HL-60 (cell line): ENCODE measurements around the gene YTHDF1.

Experiments
- TF ChIP-seq, protein P1 (sequence below): IDR thresholded peaks from one replicate; pipeline ENCODE4 v1.5.1; 2011; ENCODE audit warnings: low read length, control low read depth, inconsistent platforms; ENCODE audit not compliant: insufficient read depth
- TF ChIP-seq, protein P2 (sequence below): IDR thresholded peaks from 2 replicates; pipeline ENCODE4 v1.6.1; 2012; ENCODE audit warnings: low read depth; ENCODE audit not compliant: insufficient replicate concordance

DNA sequence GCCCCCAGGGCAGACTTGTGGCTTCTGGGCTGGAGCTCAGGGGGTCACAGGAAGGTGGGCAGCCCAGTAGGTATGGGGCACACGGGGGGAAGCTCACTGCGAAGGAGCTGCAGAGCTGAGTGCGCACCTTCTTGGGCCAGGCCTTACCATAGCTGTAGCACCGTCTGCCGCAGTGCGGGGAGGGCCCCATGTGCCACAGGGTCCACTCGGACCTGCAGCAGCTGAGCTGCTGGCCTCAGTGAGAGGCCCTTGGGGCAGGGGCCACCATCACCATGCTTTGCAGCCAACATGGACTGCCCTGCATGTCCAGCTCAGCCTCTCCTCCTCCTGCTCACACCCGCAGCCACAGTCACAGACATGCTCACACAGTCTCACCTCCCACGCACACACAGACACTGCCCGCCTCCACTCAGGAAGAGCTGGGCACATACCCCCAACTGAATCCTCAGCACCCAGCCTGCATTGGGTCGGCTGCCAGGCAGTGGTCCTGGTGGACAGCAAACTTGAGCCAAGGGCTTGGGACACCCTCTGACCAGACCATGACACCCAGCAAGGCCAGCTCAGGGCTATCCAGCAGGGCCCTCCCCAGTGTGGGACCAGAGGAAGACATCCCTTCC lies 35.3 kb downstream of the YTHDF1 start:
- TF ChIP-seq, protein P1, sequence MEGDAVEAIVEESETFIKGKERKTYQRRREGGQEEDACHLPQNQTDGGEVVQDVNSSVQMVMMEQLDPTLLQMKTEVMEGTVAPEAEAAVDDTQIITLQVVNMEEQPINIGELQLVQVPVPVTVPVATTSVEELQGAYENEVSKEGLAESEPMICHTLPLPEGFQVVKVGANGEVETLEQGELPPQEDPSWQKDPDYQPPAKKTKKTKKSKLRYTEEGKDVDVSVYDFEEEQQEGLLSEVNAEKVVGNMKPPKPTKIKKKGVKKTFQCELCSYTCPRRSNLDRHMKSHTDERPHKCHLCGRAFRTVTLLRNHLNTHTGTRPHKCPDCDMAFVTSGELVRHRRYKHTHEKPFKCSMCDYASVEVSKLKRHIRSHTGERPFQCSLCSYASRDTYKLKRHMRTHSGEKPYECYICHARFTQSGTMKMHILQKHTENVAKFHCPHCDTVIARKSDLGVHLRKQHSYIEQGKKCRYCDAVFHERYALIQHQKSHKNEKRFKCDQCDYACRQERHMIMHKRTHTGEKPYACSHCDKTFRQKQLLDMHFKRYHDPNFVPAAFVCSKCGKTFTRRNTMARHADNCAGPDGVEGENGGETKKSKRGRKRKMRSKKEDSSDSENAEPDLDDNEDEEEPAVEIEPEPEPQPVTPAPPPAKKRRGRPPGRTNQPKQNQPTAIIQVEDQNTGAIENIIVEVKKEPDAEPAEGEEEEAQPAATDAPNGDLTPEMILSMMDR, result no peak
- TF ChIP-seq, protein P2, sequence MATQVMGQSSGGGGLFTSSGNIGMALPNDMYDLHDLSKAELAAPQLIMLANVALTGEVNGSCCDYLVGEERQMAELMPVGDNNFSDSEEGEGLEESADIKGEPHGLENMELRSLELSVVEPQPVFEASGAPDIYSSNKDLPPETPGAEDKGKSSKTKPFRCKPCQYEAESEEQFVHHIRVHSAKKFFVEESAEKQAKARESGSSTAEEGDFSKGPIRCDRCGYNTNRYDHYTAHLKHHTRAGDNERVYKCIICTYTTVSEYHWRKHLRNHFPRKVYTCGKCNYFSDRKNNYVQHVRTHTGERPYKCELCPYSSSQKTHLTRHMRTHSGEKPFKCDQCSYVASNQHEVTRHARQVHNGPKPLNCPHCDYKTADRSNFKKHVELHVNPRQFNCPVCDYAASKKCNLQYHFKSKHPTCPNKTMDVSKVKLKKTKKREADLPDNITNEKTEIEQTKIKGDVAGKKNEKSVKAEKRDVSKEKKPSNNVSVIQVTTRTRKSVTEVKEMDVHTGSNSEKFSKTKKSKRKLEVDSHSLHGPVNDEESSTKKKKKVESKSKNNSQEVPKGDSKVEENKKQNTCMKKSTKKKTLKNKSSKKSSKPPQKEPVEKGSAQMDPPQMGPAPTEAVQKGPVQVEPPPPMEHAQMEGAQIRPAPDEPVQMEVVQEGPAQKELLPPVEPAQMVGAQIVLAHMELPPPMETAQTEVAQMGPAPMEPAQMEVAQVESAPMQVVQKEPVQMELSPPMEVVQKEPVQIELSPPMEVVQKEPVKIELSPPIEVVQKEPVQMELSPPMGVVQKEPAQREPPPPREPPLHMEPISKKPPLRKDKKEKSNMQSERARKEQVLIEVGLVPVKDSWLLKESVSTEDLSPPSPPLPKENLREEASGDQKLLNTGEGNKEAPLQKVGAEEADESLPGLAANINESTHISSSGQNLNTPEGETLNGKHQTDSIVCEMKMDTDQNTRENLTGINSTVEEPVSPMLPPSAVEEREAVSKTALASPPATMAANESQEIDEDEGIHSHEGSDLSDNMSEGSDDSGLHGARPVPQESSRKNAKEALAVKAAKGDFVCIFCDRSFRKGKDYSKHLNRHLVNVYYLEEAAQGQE, result no peak
